GOT3 (cell line): ENCODE results near the gene HDAC1.
"Not testable (repeated sequence)": the region's sequence is repeated elsewhere in the genome, so short reads cannot be mapped to it uniquely, and the experiment has no call there.

Experiments used
- DNase-seq: peaks from one replicate; lab custom pipeline; 2025; ENCODE audit warnings: mixed read lengths; lab: John Stamatoyannopoulos, UW

HDAC1 gene

GRCh38 chr1:32274646-32275340, 17.1 kb upstream of the HDAC1 start:
- DNase-seq = no peak

DNA sequence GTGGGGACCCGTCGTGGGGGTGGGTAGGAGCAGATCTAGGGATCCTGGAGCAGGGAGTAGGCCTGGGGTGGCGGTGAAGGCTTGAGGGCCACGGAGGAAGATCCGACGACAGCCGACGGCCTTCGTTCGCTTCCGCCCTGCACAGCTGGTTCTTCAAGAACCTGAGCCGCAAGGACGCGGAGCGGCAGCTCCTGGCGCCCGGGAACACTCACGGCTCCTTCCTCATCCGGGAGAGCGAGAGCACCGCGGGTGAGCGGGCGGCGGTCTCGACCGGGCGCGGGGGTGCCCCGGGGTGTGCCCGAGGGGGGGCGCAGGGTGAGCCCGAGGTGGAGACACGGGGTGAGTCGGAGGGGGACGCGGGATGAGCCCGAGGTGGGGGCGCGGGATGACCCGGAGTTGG, 16.5 kb upstream of the HDAC1 start:
- DNase-seq = no peak

DNA sequence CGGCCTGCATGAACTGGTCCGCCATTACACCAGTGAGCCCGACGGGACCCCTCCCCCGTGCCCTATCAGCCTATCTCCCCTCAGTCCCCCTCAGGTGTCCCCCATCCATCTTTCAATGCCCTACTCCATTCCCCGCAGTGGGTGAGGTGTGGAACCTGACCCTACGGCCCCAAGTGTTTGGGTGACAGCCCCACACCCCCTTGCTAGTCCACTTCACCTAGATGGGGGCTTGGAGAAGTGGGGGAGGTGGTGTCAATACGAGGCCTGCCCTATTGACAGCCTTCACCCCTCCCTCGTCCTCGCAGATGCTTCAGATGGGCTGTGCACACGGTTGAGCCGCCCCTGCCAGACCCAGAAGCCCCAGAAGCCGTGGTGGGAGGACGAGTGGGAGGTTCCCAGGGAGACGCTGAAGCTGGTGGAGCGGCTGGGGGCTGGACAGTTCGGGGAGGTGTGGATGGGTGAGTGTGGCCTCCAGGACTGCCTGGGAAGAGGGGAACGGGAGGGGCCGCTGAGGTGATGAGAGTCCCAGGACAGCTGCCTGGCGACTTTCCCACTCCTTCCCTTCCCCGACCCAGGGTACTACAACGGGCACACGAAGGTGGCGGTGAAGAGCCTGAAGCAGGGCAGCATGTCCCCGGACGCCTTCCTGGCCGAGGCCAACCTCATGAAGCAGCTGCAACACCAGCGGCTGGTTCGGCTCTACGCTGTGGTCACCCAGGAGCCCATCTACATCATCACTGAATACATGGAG, 15.7 kb upstream of the HDAC1 start:
- no peak for DNase-seq

GRCh38 chr1:32284777-32285176, 7.1 kb upstream of the HDAC1 start:
- not testable (repeated sequence) for DNase-seq

- DNase-seq = no peak
Measured at GRCh38 chr1:32285658-32286057, 6.2 kb upstream of the HDAC1 start.

DNA sequence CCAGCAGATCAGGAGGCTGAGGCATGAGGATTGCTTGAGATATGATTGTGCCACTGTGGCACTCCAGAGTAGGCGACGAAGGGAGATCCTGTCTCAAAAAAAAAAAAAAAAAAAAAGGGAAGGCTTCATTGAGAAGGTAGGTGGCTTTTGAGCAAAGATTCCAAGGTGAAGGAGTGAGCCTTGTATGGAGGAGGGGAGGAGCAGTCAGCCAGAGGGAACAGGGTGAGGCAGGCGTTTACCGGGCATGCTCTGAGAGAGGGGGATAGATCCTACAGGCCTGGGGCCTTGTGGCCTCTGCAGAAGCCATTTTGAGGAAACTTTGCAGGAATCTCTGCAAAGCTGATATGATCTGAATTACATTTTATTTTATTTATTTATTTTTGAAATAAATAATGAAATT, 5.1 kb upstream of the HDAC1 start:
- no peak for DNase-seq

DNA sequence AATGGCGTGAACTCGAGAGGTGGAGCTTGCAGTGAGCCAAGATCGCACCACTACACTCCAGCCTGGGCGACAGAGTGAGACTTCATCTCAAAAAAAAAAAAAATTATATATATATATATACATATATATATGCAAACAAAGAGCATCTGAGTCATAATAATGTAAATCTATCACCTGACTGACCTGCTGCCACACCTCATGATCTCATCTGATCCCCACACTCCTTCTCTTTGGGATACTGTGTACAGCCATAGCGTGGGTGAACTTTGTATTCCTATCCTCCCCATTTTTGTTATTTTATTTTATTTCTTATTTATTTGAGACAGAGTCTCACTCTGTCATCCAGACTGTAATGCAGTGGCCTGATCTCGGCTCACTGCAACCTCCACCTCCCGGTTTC, 2.6 kb upstream of the HDAC1 start:
- no peak for DNase-seq

- no peak for DNase-seq
Measured at GRCh38 chr1:32291145-32291707, 657 bp upstream of the HDAC1 start.

DNA sequence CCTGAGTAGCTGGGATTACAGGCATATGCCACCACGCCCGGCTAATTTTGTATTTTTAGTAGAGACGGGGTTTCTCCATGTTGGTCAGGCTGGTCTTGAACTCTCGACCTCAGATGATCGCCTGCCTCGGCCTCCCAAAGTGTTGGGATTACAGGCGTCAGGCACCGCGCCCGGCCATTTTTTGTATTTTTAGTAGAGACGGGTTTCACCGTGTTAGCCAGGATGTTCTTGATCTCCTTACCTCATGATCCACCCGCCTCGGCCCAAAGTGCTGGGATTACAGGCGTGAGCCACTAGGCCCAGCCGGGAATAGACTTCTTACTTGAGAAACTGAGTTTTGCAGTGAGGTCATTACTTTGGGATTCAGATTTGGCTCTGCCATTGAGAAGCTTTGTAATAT, 6.3 kb downstream of the HDAC1 start:
- not testable (repeated sequence) for DNase-seq

DNA sequence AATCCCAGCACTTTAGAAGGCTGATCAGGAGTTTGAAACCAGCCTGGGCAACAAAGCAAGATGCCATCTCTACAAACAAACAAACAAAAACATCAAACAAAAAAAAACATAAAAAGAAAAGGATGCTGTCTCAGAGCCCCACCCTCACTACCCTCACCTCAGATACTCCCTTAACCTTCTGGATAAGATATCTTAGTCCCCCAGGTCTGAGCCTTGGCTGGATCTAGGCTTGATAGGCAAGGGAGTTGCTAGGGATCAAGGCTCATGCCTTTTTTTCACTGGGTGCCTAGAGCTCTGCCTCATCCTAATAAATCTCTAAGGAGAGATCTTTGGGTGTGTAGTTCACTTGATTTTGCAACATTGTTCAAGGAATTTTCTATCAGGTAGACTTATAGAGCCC, 7.4 kb downstream of the HDAC1 start:
- DNase-seq = no peak

- DNase-seq = no peak
Measured at GRCh38 chr1:32303358-32303757, 11.5 kb downstream of the HDAC1 start.

DNA sequence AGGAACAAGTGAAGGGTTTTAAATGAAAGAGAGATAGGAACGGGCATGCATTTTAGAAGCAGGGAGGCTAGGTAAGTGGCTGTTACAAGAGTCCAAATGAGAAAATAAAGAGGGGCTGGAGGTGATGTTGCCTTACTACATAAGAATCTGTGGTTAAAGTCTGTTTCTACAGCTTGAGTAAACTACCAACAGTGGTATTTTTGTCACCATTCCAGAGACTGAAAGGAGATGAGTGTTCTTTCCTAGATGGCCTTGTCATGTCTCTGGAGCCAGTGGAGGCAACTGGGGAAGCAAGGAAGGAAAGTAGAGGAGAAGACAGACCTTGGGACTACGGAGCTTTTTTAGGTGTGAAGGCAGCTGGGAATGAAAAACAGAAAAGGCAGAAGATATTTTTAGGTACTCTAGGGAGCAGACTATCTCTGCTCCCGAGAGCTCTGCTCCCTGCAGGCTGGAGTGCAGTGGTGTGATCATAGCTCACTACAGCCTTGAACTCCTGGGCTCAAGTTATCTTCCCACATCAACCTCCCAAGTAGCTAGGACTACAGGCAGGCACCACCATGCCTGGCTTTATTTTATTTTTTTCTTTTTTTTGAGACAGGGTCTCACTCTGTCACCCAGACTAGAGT, 12.2 kb downstream of the HDAC1 start:
- no peak for DNase-seq

DNA sequence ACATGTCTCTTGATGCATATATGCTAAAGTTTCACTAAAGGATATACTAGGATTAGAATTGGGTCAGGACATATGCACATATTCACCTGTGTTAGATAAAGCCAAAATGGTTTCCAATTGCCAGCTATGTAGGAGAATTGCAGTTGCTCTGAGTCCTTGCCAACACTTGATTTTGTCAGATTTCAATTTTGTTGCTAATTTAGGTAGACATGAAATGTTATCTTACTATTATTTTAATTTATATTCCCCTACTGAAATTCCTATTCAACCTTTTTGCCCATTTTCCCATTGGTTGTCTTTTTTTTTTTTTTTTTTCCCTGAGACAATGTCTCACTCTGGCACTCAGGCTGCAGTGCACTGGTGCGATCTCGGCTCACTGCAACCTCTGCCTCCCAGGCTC, 13.4 kb downstream of the HDAC1 start:
- DNase-seq = no peak

GRCh38 chr1:32307324-32307723, 15.4 kb downstream of the HDAC1 start:
- no peak for DNase-seq

GRCh38 chr1:32309960-32310359, 18.1 kb downstream of the HDAC1 start:
- DNase-seq = no peak

- DNase-seq = no peak
Measured at GRCh38 chr1:32311709-32312393, 20.0 kb downstream of the HDAC1 start.

DNA sequence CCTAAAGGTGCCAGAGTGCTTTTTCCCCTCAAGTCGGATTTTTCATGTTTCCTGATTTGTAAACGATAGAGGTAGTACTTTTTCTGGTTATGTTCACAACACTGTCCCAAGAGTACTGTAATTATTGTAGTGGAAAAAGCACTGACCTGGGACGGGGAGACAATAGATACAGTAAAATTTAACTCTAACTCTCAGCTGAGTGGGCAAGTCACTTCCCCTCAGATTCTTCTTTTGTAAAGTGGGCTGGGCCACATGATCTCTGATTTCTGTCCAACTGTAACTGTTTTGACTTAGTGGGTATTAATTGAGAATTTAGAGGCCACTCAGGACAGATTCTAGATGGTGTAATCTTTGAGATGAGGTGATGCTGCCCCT, 25.0 kb downstream of the HDAC1 start:
- no peak for DNase-seq

DNA sequence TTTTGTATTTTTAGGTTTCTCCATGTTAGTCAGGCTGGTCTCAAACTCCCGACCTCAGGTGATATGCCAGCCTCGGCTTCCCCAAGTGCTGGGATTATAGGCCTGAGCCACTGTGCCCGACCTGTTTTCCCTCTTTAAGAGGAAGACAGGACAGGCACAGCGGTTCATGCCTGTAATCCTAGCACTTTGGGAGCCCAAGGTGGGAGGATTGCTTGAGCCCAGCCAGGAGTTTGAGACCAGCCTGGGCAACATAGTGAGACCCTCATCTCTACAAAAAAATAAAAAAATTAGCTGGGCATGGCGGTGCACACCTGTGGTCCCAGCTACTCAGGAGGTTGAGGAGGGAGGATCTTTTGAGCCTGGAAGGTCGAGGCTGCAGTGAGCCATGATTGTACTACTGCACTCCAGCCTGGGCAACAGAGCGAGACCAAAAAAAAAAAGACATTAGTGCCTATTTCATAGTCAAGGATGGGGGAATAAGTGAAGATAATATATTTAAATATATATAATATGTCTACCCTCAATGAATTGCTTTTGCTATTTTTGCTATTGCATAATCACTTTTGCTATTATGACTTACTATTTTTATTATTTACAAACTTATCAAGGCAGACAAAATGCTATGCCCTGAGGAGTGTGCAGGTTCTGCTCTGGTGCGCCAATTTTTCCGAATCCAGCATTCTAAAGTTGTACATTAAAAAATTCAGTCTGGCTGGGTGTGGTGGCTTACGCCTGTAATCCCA, 26.4 kb downstream of the HDAC1 start:
- no peak for DNase-seq

DNA sequence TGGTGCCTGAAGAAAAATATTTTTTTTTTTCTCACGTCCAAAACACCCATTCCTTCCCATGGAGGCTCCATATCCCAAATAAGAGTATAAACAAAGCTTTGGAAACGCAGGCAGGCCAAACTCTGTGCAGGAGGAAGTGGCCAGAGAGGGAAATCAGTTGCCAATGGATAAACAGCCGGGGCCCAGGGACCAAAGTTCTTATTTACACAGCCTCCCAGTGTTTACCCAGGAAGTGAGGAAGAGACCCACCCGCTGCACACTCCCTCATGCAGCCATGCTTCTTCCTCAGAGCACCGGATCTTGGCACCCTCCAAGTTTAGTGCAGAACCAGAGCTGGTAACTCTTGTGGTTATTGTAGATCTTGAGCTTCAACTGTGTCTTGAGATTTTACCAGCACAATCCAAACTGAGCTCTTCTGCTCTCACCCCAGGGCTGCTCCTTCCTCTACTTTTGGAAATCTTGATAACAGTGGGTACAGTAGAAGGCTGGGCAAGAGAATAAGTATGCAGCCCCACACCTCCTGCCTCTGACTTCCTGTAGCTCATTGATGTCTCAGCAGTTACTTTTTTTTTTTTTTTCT, 29.9 kb downstream of the HDAC1 start:
- DNase-seq = no peak

GRCh38 chr1:32327204-32327603, 35.3 kb downstream of the HDAC1 start:
- DNase-seq = no peak

DNA sequence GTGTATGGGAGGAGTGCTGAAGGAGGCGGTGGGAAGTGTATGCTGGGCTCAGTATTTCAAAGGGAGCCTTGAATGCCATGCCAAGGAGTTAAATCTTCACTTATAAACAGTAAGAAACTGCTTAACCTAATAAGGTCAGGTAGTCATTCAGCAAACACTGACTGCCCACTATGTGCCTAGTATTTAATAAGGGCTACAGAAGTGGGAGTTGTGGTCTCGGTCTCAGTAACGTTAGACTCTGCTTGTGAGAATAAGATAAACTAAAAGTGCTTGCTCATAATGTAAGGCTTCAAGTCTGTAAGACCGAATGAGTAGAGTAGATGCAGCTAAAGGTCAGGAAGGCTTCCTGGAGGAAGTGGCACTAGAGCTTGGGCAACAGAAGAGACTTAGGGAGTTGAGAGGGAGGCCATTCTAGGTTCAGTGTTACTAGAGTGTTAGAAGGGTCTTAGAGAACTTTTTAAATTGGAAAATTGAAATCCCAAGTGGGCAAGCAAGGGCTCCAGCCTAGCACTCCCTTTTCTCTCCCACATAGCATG, 38.1 kb downstream of the HDAC1 start:
- DNase-seq = no peak
